HUDEP-2 (cell line): ENCODE measurements around the gene TOX2.

ENCODE experiments used
- DNase-seq, 76 experiments: peaks; one replicate each; lab custom pipeline; 2025; ENCODE audit not compliant: unreplicated experiment in 76 of 76; lab: John Stamatoyannopoulos, UW

TOX2 gene

DNA sequence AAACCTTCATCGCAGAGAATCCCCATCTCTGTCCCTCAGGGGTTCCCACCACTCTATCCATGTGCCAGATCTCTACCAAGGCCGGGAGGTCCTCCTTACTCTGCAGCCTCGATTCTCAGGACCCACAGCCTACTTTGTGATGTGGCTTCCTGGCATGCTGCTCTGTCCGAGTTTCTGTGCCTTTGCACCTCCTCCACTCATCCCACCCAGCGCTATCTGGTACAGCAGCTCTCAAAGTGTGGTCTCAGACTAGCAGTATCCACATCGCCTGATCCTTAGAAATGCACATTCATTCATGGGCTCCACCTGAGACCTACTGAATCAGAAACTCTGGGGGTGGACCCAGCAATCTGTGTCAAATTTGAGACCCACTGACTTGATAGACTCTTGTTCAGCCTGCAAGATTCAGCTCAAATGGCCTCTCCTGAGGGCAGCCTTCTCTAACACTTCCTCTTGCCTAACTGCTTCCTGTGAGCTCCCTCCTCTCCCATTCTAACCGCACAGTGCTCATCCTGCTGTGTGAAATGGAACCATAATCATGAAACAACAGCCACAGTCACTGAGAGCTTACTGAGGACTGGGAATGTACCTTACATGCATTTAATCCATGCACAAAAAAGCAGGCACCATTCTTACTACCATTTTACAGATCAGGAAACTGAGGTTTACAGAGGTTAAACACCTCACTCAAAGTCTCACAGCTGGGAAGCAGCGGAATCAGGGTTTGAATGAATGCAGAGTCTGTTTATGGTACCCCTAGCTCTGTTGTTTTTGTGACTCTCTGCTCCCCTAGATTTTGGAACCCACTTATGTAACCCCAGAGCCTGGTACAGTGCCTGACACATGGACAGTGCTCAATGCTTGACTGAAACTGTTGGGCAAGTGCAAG, 202.9 kb downstream of the TOX2 start:
- no peak for DNase-seq

DNA sequence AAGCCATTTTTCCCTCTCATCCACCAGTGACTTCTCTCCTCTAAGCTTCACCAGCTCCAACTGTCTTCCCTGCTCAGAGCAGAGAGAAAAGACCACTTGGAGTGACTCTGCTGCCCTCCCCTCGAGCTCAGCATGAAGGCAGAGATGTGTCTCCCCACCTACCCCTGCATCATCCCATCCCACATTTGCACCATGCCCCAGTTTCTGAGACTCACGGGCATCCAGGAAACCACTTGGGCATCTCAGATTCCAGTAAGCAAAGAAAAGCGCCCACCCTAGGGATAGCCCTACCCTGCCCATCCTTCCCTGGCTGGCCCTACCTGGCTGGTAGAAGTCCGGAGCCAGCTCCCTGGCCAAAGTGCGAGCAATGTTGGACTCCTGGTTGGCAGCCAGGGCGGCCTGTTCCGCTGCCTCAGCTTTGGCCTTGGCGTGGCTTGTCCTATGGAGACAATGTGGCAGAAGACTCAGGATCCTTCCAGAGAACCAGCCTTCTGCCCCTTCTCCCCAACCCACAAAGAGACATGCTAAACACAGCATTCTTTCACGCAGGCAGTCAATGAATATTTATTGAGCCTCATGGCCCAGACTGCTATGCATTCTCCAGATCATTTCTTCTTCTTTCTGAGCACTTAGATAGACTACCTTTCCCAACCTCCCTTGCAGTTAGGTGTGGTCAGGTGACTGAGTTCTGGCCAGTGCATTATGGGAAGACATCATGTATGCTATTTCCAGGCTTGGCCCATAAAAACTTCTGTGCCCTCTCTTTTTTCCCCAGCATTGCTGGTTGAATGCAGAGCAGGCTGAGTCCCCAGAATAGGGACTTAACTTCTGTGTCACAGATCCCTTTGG, 203.8 kb downstream of the TOX2 start:
- no peak for DNase-seq
